H9 (cell line): ENCODE data around the gene PBOV1. TPM values are rescaled to one million over a fixed set of nuclear protein-coding genes. Genes with fewer than 3 reads are reported as not detected.
A peak's percentile ranks its signal among the peaks of the same experiment; 100 is the strongest.

Experiments
- DNase-seq: peaks from one replicate; pipeline ENCODE4 v3.0.0-alpha.2; 2017
- H2AFZ ChIP-seq: one replicate; pipeline ENCODE4 v1.6.1; 2013; ENCODE audit warnings: mild to moderate bottlenecking, low read length, control low read depth, moderate library complexity
- H2AK5ac ChIP-seq: 2 replicates; pipeline ENCODE4 v1.6.1; 2013; ENCODE audit warnings: low read length, control low read depth, mixed read lengths; ENCODE audit not compliant: insufficient read length
- H2BK120ac ChIP-seq: one replicate; pipeline ENCODE4 v1.6.1; 2013; ENCODE audit warnings: low read depth, mild to moderate bottlenecking, low read length, control low read depth, inconsistent platforms; ENCODE audit not compliant: poor library complexity, severe bottlenecking
- H2BK12ac ChIP-seq: 2 replicates; pipeline ENCODE4 v1.6.1; 2013; ENCODE audit warnings: low read length, control low read depth, mixed read lengths, low read depth; ENCODE audit not compliant: insufficient read length
- H2BK15ac ChIP-seq: 2 replicates; pipeline ENCODE4 v1.6.1; 2013; ENCODE audit warnings: low read depth, low read length, control low read depth
- H2BK20ac ChIP-seq: one replicate; pipeline ENCODE4 v1.6.1; 2013; ENCODE audit warnings: low read depth, mild to moderate bottlenecking, low read length, control low read depth, inconsistent platforms; ENCODE audit not compliant: poor library complexity, severe bottlenecking
- H2BK5ac ChIP-seq: 2 replicates; pipeline ENCODE4 v1.6.1; 2013; ENCODE audit warnings: low read length, control low read depth, mixed read lengths; ENCODE audit not compliant: insufficient read length
- H3K14ac ChIP-seq: 2 replicates; pipeline ENCODE4 v1.6.1; 2013; ENCODE audit warnings: low read length, control low read depth; ENCODE audit not compliant: insufficient read depth
- H3K18ac ChIP-seq: 2 replicates; pipeline ENCODE4 v1.6.1; 2013; ENCODE audit warnings: low read depth, mild to moderate bottlenecking, mixed read lengths, low read length, control low read depth; ENCODE audit not compliant: insufficient read length
- H3K23ac ChIP-seq: 2 replicates; pipeline ENCODE4 v1.6.1; 2013; ENCODE audit warnings: low read length, control low read depth, mixed read lengths, low read depth; ENCODE audit not compliant: insufficient read length
- H3K23me2 ChIP-seq: 2 replicates; pipeline ENCODE4 v1.6.1; 2013; ENCODE audit warnings: low read depth, mild to moderate bottlenecking, mixed read lengths, low read length, control low read depth; ENCODE audit not compliant: insufficient read length, poor library complexity, severe bottlenecking
- H3K27ac ChIP-seq: 2 replicates; pipeline ENCODE4 v1.5.1; 2013; ENCODE audit warnings: low read length, control low read depth, mixed read lengths, low read depth; ENCODE audit not compliant: insufficient read length
- H3K27me3 ChIP-seq: 2 replicates; pipeline ENCODE4 v1.6.1; 2013; ENCODE audit warnings: low read length, control low read depth, inconsistent platforms; ENCODE audit not compliant: insufficient read depth
- H3K4ac ChIP-seq: 2 replicates; pipeline ENCODE4 v1.6.1; 2013; ENCODE audit warnings: low read depth, mild to moderate bottlenecking, control low read depth, inconsistent platforms, low read length, moderate library complexity
- H3K4me1 ChIP-seq: 2 replicates; pipeline ENCODE4 v1.6.1; 2013; ENCODE audit warnings: low read length, control low read depth, inconsistent platforms; ENCODE audit not compliant: insufficient read depth
- H3K4me2 ChIP-seq: 2 replicates; pipeline ENCODE4 v1.6.1; 2013; ENCODE audit warnings: low read length, control low read depth, mixed read lengths; ENCODE audit not compliant: insufficient read length, insufficient read depth
- H3K56ac ChIP-seq: 2 replicates; pipeline ENCODE4 v1.6.1; 2013; ENCODE audit warnings: low read depth, mild to moderate bottlenecking, mixed read lengths, low read length, control low read depth; ENCODE audit not compliant: insufficient read length
- H3K79me1 ChIP-seq: 2 replicates; pipeline ENCODE4 v1.6.1; 2013; ENCODE audit warnings: low read depth, mild to moderate bottlenecking, moderate library complexity, low read length, control low read depth, inconsistent platforms; ENCODE audit not compliant: insufficient read depth, poor library complexity, severe bottlenecking
- H3K79me2 ChIP-seq: 2 replicates; pipeline ENCODE4 v1.6.1; 2013; ENCODE audit warnings: low read length, control low read depth, inconsistent platforms; ENCODE audit not compliant: insufficient read depth
- H3K9ac ChIP-seq: 2 replicates; pipeline ENCODE4 v1.6.1; 2013; ENCODE audit warnings: low read length, control low read depth, mixed read lengths; ENCODE audit not compliant: insufficient read length; ENCODE audit errors: extremely low read depth
- H3K9me3 ChIP-seq: one replicate; pipeline ENCODE4 v1.6.1; 2013; ENCODE audit warnings: low read depth, low read length, inconsistent platforms; ENCODE audit not compliant: control insufficient read depth
- H3T11ph ChIP-seq: one replicate; pipeline ENCODE4 v1.6.1; 2013; ENCODE audit warnings: mild to moderate bottlenecking, low read length, control low read depth, inconsistent platforms
- H4K20me1 ChIP-seq: one replicate; pipeline ENCODE4 v1.6.1; 2013; ENCODE audit not compliant: control insufficient read depth, insufficient read length, insufficient read depth
- H4K5ac ChIP-seq: 2 replicates; pipeline ENCODE4 v1.6.1; 2013; ENCODE audit warnings: low read depth, mild to moderate bottlenecking, mixed read lengths, low read length, control low read depth; ENCODE audit not compliant: insufficient read length
- H4K8ac ChIP-seq: replicated peaks from 2 replicates; pipeline ENCODE4 v1.6.1; 2013; ENCODE audit warnings: low read length, control low read depth, mixed read lengths, low read depth; ENCODE audit not compliant: insufficient read length
- H4K91ac ChIP-seq: 2 replicates; pipeline ENCODE4 v1.6.1; 2013; ENCODE audit warnings: low read depth, mild to moderate bottlenecking, moderate library complexity, mixed read lengths, low read length, control low read depth; ENCODE audit not compliant: insufficient read length
- H3K27ac Mint-ChIP-seq, 3 experiments: 2 replicates in 2 of 3; 3 replicates in 1 of 3; pipeline ENCODE4 v1.8.0; 2020 to 2021; ENCODE audit warnings: mixed read lengths in 3 of 3, mild to moderate bottlenecking in 1 of 3, moderate library complexity in 1 of 3
- H3K27me3 Mint-ChIP-seq: 2 replicates; pipeline ENCODE4 v1.8.0; 2021; ENCODE audit warnings: low read depth, mild to moderate bottlenecking, moderate library complexity, mixed read lengths
- H3K36me3 Mint-ChIP-seq, 3 experiments: 2 replicates in 2 of 3; 3 replicates in 1 of 3; pipeline ENCODE4 v1.8.0; 2020 to 2021; ENCODE audit warnings: low read depth in 3 of 3, mixed read lengths in 3 of 3; ENCODE audit not compliant: insufficient read depth in 1 of 3
- H3K4me1 Mint-ChIP-seq, 2 experiments: 2 replicates each; pipeline ENCODE4 v1.8.0; 2020; ENCODE audit warnings: mixed read lengths in 2 of 2
- H3K4me3 Mint-ChIP-seq, 2 experiments: 2 replicates in 1 of 2; 3 replicates in 1 of 2; pipeline ENCODE4 v1.8.0; 2020 to 2021; ENCODE audit warnings: mild to moderate bottlenecking in 2 of 2, mixed read lengths in 2 of 2, moderate library complexity in 1 of 2
- H3K9me3 Mint-ChIP-seq, 2 experiments: 2 replicates in 1 of 2; 3 replicates in 1 of 2; pipeline ENCODE4 v1.8.0; 2020; ENCODE audit warnings: mild to moderate bottlenecking in 2 of 2, mixed read lengths in 2 of 2, moderate library complexity in 1 of 2
- WGBS: extraction: QIAGEN DNeasy Blood & Tissue Kit; methylation state at CpG from one replicate; pipeline ENCODE4 v1.1.7; 2013; ENCODE audit warnings: missing lambda C conversion rate, low lambda C conversion rate, mixed read lengths; ENCODE audit not compliant: insufficient read length; ENCODE audit errors: extremely low coverage; 5-methylcytosine and 5-hydroxymethylcytosine counted together
- total RNA-seq: library from RNA; stranded (reverse); gene quantifications from 2 replicates; pipeline ENCODE4 v1.2.1, GENCODE V29; 2021
- TF ChIP-seq, protein P1 (sequence below): fragments of 200-600 bp; sonication (generic); conservative IDR thresholded peaks from 3 replicates; pipeline ENCODE4 v1.8.0; 2021; ENCODE audit warnings: antibody characterized with exemption, mild to moderate bottlenecking

The PBOV1 gene
- total RNA-seq, 1 experiment from 2014 or later = not detected

DNA sequence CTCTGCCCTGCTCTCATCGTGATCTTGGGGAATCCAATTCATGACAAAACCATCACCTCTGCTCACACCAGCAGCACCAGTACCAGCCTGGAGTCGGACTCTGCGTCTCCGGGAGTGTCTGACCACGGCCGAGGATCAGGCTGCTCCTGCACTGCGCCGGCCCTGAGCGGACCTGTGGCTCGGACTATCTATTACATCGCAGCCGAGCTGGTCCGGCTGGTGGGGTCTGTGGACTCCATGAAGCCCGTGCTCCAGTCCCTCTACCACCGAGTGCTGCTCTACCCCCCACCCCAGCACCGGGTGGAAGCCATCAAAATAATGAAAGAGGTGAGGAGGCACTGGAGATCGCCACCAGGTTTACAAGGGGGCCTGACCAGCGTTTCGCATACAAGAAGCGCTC lies 37.2 kb upstream of the PBOV1 start:
- Histone ChIP-seq H2BK20ac (no peak overlapping the region), H3K79me1 (no peaks in the 10 kb centered on the region), H3K27me3 (no peaks in the 10 kb centered on the region), H2AFZ (no peak overlapping the region), H3K4ac (no peak overlapping the region), H3K56ac (no peak overlapping the region), H3K79me2 (no peaks in the 10 kb centered on the region), H3K14ac (no peak overlapping the region; the same call in 1 of the 2 replicates), H3K9ac (no peak overlapping the region), H3K4me2 (no peak overlapping the region), H3K18ac (no peak overlapping the region), H3T11ph (no peak overlapping the region), H4K5ac (no peak overlapping the region), H2BK12ac (no peak overlapping the region), H4K20me1 (no peaks in the 10 kb centered on the region), H2BK15ac (no peak overlapping the region), H2AK5ac (no peak overlapping the region), H4K91ac (no peak overlapping the region), H3K27ac (no peak overlapping the region), H3K23me2 (no peaks in the 10 kb centered on the region), H2BK5ac (no peak overlapping the region), H4K8ac (no peak overlapping the region), H3K4me1 (no peaks in the 10 kb centered on the region), H2BK120ac (no peak overlapping the region), H3K23ac (no peak overlapping the region), H3K9me3 (no peaks in the 10 kb centered on the region)
- WGBS = no CpG with 5 or more reads among the region's 20 CpGs
- Mint-ChIP-seq H3K9me3 (no peaks in the 10 kb centered on the region), H3K36me3 (peaks cover 0 to 19% (median 18%) of the 10 kb centered on the region in 3 experiments; a peak in 5 of 7 replicates), H3K27me3 (no peaks in the 10 kb centered on the region), H3K27ac (peak overlapping the region in 1 of 3 experiments; percentile 79; a peak in 2 of 7 replicates), H3K4me1 (no peaks in the 10 kb centered on the region), H3K4me3 (no peak overlapping the region)
- DNase-seq = no peak
- TF ChIP-seq, protein P1, sequence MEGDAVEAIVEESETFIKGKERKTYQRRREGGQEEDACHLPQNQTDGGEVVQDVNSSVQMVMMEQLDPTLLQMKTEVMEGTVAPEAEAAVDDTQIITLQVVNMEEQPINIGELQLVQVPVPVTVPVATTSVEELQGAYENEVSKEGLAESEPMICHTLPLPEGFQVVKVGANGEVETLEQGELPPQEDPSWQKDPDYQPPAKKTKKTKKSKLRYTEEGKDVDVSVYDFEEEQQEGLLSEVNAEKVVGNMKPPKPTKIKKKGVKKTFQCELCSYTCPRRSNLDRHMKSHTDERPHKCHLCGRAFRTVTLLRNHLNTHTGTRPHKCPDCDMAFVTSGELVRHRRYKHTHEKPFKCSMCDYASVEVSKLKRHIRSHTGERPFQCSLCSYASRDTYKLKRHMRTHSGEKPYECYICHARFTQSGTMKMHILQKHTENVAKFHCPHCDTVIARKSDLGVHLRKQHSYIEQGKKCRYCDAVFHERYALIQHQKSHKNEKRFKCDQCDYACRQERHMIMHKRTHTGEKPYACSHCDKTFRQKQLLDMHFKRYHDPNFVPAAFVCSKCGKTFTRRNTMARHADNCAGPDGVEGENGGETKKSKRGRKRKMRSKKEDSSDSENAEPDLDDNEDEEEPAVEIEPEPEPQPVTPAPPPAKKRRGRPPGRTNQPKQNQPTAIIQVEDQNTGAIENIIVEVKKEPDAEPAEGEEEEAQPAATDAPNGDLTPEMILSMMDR = no peak
